ENCODE data around the gene RMND5B. TPM values are rescaled to one million over a fixed set of nuclear protein-coding genes. Genes with fewer than 3 reads are reported as not detected.

Gene RMND5B
- total RNA-seq, 1 experiment from 2014 or later = 24.1 TPM

- H3K4me2 ChIP-seq (ENCODE audit: low read length) = no peak overlapping the region
- BruUV-seq (replicated peaks) = no TSS peak
- ChIA-PET CTCF (no interaction called here), RAD21 (ENCODE audit: low non-redundant PET in 1 of 2, low total read pairs in 2 of 2, uncharacterized antibody in 2 of 2, unreplicated experiment in 2 of 2) (no interaction called here), POLR2A (no interaction called here)
- no peaks in the 10 kb centered on the region for H3K79me2 ChIP-seq (ENCODE audit: insufficient read depth, low read length)
- no peaks in the 10 kb centered on the region for H3K9me2 ChIP-seq (ENCODE audit: insufficient read depth)
- H2AFZ ChIP-seq (ENCODE audit: low read depth, low read length, poor library complexity, severe bottlenecking) = no peak overlapping the region
- ATAC-seq (no peak), DNase-seq (ENCODE audit: low read depth, low spot score) (no peak)
- no peak overlapping the region for H3K4me3 ChIP-seq (replicated peaks in 1 of 2; ENCODE audit: low read depth in 1 of 2, low read length in 2 of 2)
- intact Hi-C loops (cut with micrococcal nuclease) = no loop called here
- H3K27me3 ChIP-seq (ENCODE audit: insufficient read depth, low read length) = no peaks in the 10 kb centered on the region
- no peaks in the 10 kb centered on the region for H3K9me3 ChIP-seq (ENCODE audit: control insufficient read depth in 1 of 2, insufficient read depth in 1 of 2, low read depth in 1 of 2, low read length in 2 of 2)
- H4K20me1 ChIP-seq (ENCODE audit: insufficient read depth) = no peaks in the 10 kb centered on the region
- TF ChIP-seq ATF3 (IDR thresholded peaks at IDR 0.05) (no peak), SIN3A (IDR thresholded peaks at IDR 0.05; ENCODE audit: low read depth) (no peak), REST (IDR thresholded peaks at IDR 0.05; ENCODE audit: low read depth) (no peak), ZFX (IDR thresholded peaks at IDR 0.05) (no peak), CTCF (IDR thresholded peaks at IDR 0.05 in 2 of 3, conservative IDR thresholded peaks at IDR 0.05 in 1 of 3; ENCODE audit: borderline replicate concordance in 1 of 3, insufficient read depth in 1 of 3, low read depth in 2 of 3, low read length in 2 of 3) (no peak), CEBPB (IDR thresholded peaks at IDR 0.05; ENCODE audit: low read depth) (no peak), ZBTB33 (IDR thresholded peaks at IDR 0.05; ENCODE audit: extremely low read depth, insufficient replicate concordance, low read length) (no peak), EGR1 (IDR thresholded peaks at IDR 0.05; ENCODE audit: low read depth) (no peak), ELF1 (IDR thresholded peaks at IDR 0.05; ENCODE audit: borderline replicate concordance, low read depth) (no peak), JUND (IDR thresholded peaks at IDR 0.05) (no peak), SRF (IDR thresholded peaks at IDR 0.05; ENCODE audit: low read depth) (no peak), CBX3 (IDR thresholded peaks at IDR 0.05; ENCODE audit: low read depth) (no peak), POLR2AphosphoS5 (IDR thresholded peaks at IDR 0.05; ENCODE audit: low read depth, low read length) (no peak), EZH2phosphoT487 (IDR thresholded peaks at IDR 0.05; ENCODE audit: borderline replicate concordance) (no peak), EZH2 (IDR thresholded peaks at IDR 0.05) (no peak)
- peaks cover 12 to 15% of the 10 kb centered on the region in 2 experiments for H3K4me1 ChIP-seq (ENCODE audit: control insufficient read depth in 1 of 2, insufficient read depth in 2 of 2, low read length in 2 of 2)
- H3K36me3 ChIP-seq (ENCODE audit: control insufficient read depth in 1 of 2, insufficient read depth in 2 of 2, low read length in 2 of 2) = no peaks in the 10 kb centered on the region
- no peak overlapping the region for H3K27ac ChIP-seq (ENCODE audit: low read depth, low read length)
- H3K9ac ChIP-seq (ENCODE audit: low read length) = no peak overlapping the region
These were observed 22.4 kb upstream of the RMND5B start for GRCh38 chr5:178108446-178108845.

Data from HCT116 (cell line).